Measurements from ENCODE around the gene TMC5.

DNA sequence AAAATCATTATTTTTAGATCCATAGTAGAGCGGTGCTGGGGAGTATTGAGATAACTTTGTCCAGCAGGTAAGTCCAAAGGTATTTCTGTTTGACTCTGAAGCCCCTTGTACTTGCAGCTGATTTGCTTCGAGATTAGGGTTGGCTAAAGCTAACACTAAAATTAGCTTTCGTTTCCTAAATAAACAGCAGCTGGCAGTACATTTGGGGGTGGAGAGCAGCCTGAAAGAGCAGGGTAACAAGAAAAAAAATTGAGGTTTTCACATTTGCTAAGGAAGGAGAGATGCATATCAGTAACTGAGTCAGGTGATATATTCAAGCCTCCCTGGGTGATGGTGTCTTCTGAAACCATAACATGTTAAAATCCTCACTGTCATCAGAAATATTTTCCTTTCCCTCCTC, 37.4 kb upstream of the TMC5 start:
- TF ChIP-seq GATA2 (IDR thresholded peaks at IDR 0.05; ENCODE audit: low read depth, low read length) (no peak), GATA3 (IDR thresholded peaks at IDR 0.05; ENCODE audit: low read depth, low read length) (no peak)

Measured in SH-SY5Y (cell line).